Small intestine (tissue), 7 donors: Measurements from ENCODE around the gene SYT2. TPM values are rescaled to one million over a fixed set of nuclear protein-coding genes. Genes with fewer than 3 reads are reported as not detected.
"Not testable (repeated sequence)": the region's sequence is repeated elsewhere in the genome, so short reads cannot be mapped to it uniquely, and the experiment has no call there.

Experiments
- DNase-seq, 2 donors: peaks; one replicate each; pipeline versions ENCODE4 v3.0.0 to v3.0.0-alpha.2; 2013
- FAIRE-seq: peaks from 2 replicates; lab custom pipeline; 2012; peaks lifted over from hg19 to GRCh38; lab: Jason Lieb, UNC
- H3K27ac ChIP-seq, 3 donors: one replicate each; pipeline ENCODE4 v1.5.1; 2013; ENCODE audit warnings: low read length in 2 of 3, mild to moderate bottlenecking in 2 of 3, control low read depth in 1 of 3, inconsistent platforms in 1 of 3, low read depth in 1 of 3, moderate library complexity in 1 of 3
- H3K27me3 ChIP-seq, 3 donors: one replicate each; pipeline ENCODE4 v1.6.1; 2013; ENCODE audit warnings: low read length in 3 of 3, inconsistent platforms in 1 of 3; ENCODE audit not compliant: control insufficient read depth in 3 of 3, insufficient read depth in 3 of 3
- H3K36me3 ChIP-seq, 3 donors: one replicate each; pipeline ENCODE4 v1.6.1; 2013; ENCODE audit warnings: low read length in 3 of 3, inconsistent platforms in 1 of 3, low read depth in 1 of 3, mild to moderate bottlenecking in 1 of 3, moderate library complexity in 1 of 3; ENCODE audit not compliant: control insufficient read depth in 3 of 3, insufficient read depth in 2 of 3
- H3K4me1 ChIP-seq, 3 donors: one replicate each; pipeline ENCODE4 v1.6.1; 2013; ENCODE audit warnings: low read length in 2 of 3, inconsistent platforms in 1 of 3, low read depth in 1 of 3, mild to moderate bottlenecking in 1 of 3, moderate library complexity in 1 of 3; ENCODE audit not compliant: control insufficient read depth in 3 of 3, insufficient read depth in 2 of 3
- H3K4me3 ChIP-seq, 3 donors: one replicate each; pipeline ENCODE4 v1.5.1; 2013; ENCODE audit warnings: low read length in 3 of 3, control low read depth in 1 of 3, inconsistent platforms in 1 of 3, low read depth in 1 of 3, mild to moderate bottlenecking in 1 of 3, moderate library complexity in 1 of 3
- H3K9me3 ChIP-seq, 2 donors: one replicate each; pipeline ENCODE4 v1.6.1; 2013; ENCODE audit warnings: low read depth in 1 of 2, low read length in 1 of 2; ENCODE audit not compliant: control insufficient read depth in 2 of 2, insufficient read depth in 1 of 2
- WGBS, 3 donors: extraction: QIAGEN DNeasy Blood & Tissue Kit; methylation state at CpG; one replicate each; pipeline ENCODE4 v1.1.7; 2013; 5-methylcytosine and 5-hydroxymethylcytosine counted together
- polyA plus RNA-seq, 4 donors: library from polyadenylated mRNA; stranded (reverse) in 3 of 4; unstranded in 1 of 4; fragments of 200-250 nt in 3 of 4; fragments of 120-200 nt in 1 of 4; gene quantifications; one replicate each; pipeline versions ENCODE4 v1.2.1 to v1.2.3, GENCODE V29; 2013
- donor health status: healthy with polysubstance abuse.
- donor health status: control.
- donor health status: control.
- donor health status: Bipolar disorder and iron deficiency.
- donor health status: healthy.

The SYT2 gene
- polyA plus RNA-seq, 4 donors, result 0.03 to 1.8 TPM; not detected in 2

GRCh38 chr1:202742496-202742895 lies 32.2 kb upstream of the SYT2 start:
- Histone ChIP-seq H3K9me3 (peaks cover 0 to 2% of the 10 kb centered on the region in 2 donors), H3K4me1 (no peaks in the 10 kb centered on the region), H3K36me3 (peaks cover 5 to 24% (median 15%) of the 10 kb centered on the region in 3 donors), H3K27me3 (no peaks in the 10 kb centered on the region), H3K4me3 (no peak overlapping the region), H3K27ac (no peak overlapping the region)
- no peak for DNase-seq
- 97 to 98% (median 98%) methylated on average over 6 of the region's 6 CpGs for WGBS, 3 donors
- FAIRE-seq, result no peak

GRCh38 chr1:202733251-202733650 lies 23.0 kb upstream of the SYT2 start:
- Histone ChIP-seq H3K4me3 (no peak overlapping the region), H3K36me3 (peaks cover 24 to 48% (median 26%) of the 10 kb centered on the region in 3 donors), H3K4me1 (no peaks in the 10 kb centered on the region), H3K27me3 (no peaks in the 10 kb centered on the region), H3K9me3 (no peaks in the 10 kb centered on the region), H3K27ac (no peak overlapping the region)
- 94 to 95% (median 95%) methylated on average over 10 of the region's 10 CpGs for WGBS, 3 donors
- FAIRE-seq, result no peak
- no peak for DNase-seq

- Histone ChIP-seq H3K36me3 (peaks cover 21 to 48% (median 29%) of the 10 kb centered on the region in 3 donors), H3K9me3 (no peaks in the 10 kb centered on the region), H3K27ac (no peak overlapping the region), H3K4me3 (no peak overlapping the region), H3K4me1 (no peaks in the 10 kb centered on the region), H3K27me3 (no peaks in the 10 kb centered on the region)
- 89 to 93% (median 92%) methylated on average over 4 of the region's 4 CpGs for WGBS, 3 donors
- no peak for FAIRE-seq
- no peak for DNase-seq
These were observed 18.7 kb upstream of the SYT2 start for GRCh38 chr1:202728951-202729350.

GRCh38 chr1:202725526-202725925 lies 15.3 kb upstream of the SYT2 start:
- DNase-seq, result no peak
- FAIRE-seq, result no peak
- Histone ChIP-seq H3K4me1 (no peaks in the 10 kb centered on the region), H3K27me3 (peaks cover 0 to 1% (median 0%) of the 10 kb centered on the region in 3 donors), H3K27ac (no peak overlapping the region), H3K9me3 (no peaks in the 10 kb centered on the region), H3K4me3 (no peak overlapping the region), H3K36me3 (peaks cover 11 to 26% (median 19%) of the 10 kb centered on the region in 3 donors)
- WGBS, 3 donors, result 93 to 97% (median 95%) methylated on average over 3 of the region's 3 CpGs

- Histone ChIP-seq H3K4me1 (no peaks in the 10 kb centered on the region), H3K9me3 (no peaks in the 10 kb centered on the region), H3K36me3 (peaks cover 0 to 12% (median 9%) of the 10 kb centered on the region in 3 donors), H3K27me3 (peaks cover 0 to 3% (median 0%) of the 10 kb centered on the region in 3 donors), H3K4me3 (no peak overlapping the region), H3K27ac (no peak overlapping the region)
- FAIRE-seq (no peak), DNase-seq (no peak)
- WGBS, 3 donors, result 89 to 95% (median 93%) methylated on average over 7 of the region's 7 CpGs
These were observed 13.5 kb upstream of the SYT2 start for GRCh38 chr1:202723708-202724107.

- not testable (repeated sequence) for H3K27me3 ChIP-seq, H3K4me1 ChIP-seq, FAIRE-seq, H3K27ac ChIP-seq, DNase-seq, H3K9me3 ChIP-seq, H3K4me3 ChIP-seq
- 84 to 86% (median 86%) methylated on average over 6 of the region's 6 CpGs for WGBS, 3 donors
- H3K36me3 ChIP-seq, result peaks cover 0 to 10% (median 4%) of the 10 kb centered on the region in 3 donors
These were observed 12.8 kb upstream of the SYT2 start for GRCh38 chr1:202723046-202723445.

- peaks cover 0 to 16% (median 10%) of the 10 kb centered on the region in 3 donors for H3K27me3 ChIP-seq
- no peaks in the 10 kb centered on the region for H3K4me1 ChIP-seq
- no peak for DNase-seq
- H3K36me3 ChIP-seq, result no peaks in the 10 kb centered on the region
- H3K27ac ChIP-seq, result no peak overlapping the region
- H3K4me3 ChIP-seq, result no peak overlapping the region
- no peak for FAIRE-seq
- H3K9me3 ChIP-seq, result no peaks in the 10 kb centered on the region
- 79 to 89% (median 83%) methylated on average over 2 of the region's 2 CpGs for whole genome bisulfite sequencing, 3 donors
These were observed 6.4 kb upstream of the SYT2 start for GRCh38 chr1:202716654-202717053.

- not testable (repeated sequence) for H3K4me3 ChIP-seq, H3K9me3 ChIP-seq, H3K36me3 ChIP-seq, FAIRE-seq, H3K4me1 ChIP-seq, DNase-seq, H3K27ac ChIP-seq
- H3K27me3 ChIP-seq, result peaks cover 0 to 33% (median 23%) of the 10 kb centered on the region in 3 donors
- WGBS, 3 donors, result 95 to 100% (median 97%) methylated on average over 1 of the region's 1 CpG
These were observed 3.9 kb upstream of the SYT2 start for GRCh38 chr1:202714202-202714601.

GRCh38 chr1:202713110-202713509 lies 2.9 kb upstream of the SYT2 start:
- FAIRE-seq (no peak), DNase-seq (no peak)
- Histone ChIP-seq H3K27ac (no peak overlapping the region), H3K27me3 (peaks cover 0 to 44% (median 30%) of the 10 kb centered on the region in 3 donors), H3K4me3 (no peak overlapping the region), H3K9me3 (no peaks in the 10 kb centered on the region), H3K4me1 (peaks cover 0 to 11% (median 4%) of the 10 kb centered on the region in 3 donors), H3K36me3 (no peaks in the 10 kb centered on the region)
- WGBS, 3 donors, result 25 to 36% (median 36%) methylated on average over 4 of the region's 4 CpGs
